HepG2 (cell line): Measurements from ENCODE around the gene DUS1L. TPM values are rescaled to one million over a fixed set of nuclear protein-coding genes. Genes with fewer than 3 reads are reported as not detected.
A peak's percentile ranks its signal among the peaks of the same experiment; 100 is the strongest.

Experiments
- AGO2 ChIP-seq: fragments of 200-400 bp; formaldehyde crosslinking; optimal IDR thresholded peaks from 2 replicates; pipeline ENCODE3; 2017; ENCODE audit warnings: mild to moderate bottlenecking, low read depth, low read length, moderate library complexity
- CBX5 ChIP-seq: sonication (generic); formaldehyde crosslinking; IDR thresholded peaks from 2 replicates; pipeline ENCODE4 v1.4.0; 2020; ENCODE audit warnings: missing genetic modification reagents, borderline replicate concordance
- KLF15 ChIP-seq: sonication (generic); formaldehyde crosslinking; IDR thresholded peaks from 2 replicates; pipeline ENCODE4 v1.8.1; 2023; ENCODE audit warnings: borderline replicate concordance, mild to moderate bottlenecking, inconsistent platforms, missing genetic modification reagents, mixed read lengths
- NPAS2 ChIP-seq: sonication (generic); formaldehyde crosslinking; IDR thresholded peaks from 2 replicates; pipeline ENCODE4 v1.8.0; 2022; ENCODE audit warnings: mild to moderate bottlenecking, missing genetic modification reagents, borderline replicate concordance
- ONECUT2 ChIP-seq: sonication (generic); formaldehyde crosslinking; IDR thresholded peaks from 2 replicates; pipeline ENCODE4 v1.4.0; 2020; ENCODE audit warnings: missing genetic modification reagents
- RBFOX2 ChIP-seq: fragments of 200-400 bp; formaldehyde crosslinking; IDR thresholded peaks from 2 replicates; pipeline ENCODE4 v1.6.1; 2017; ENCODE audit warnings: low read depth, mild to moderate bottlenecking, low read length
- SP4 ChIP-seq: sonication (generic); formaldehyde crosslinking; IDR thresholded peaks from 2 replicates; pipeline ENCODE4 v1.8.1; 2023; ENCODE audit warnings: mild to moderate bottlenecking, missing genetic modification reagents
- ZBTB38 ChIP-seq: sonication (generic); formaldehyde crosslinking; IDR thresholded peaks from 2 replicates; pipeline ENCODE4 v1.5.1; 2020; ENCODE audit warnings: mild to moderate bottlenecking, missing genetic modification reagents
- ZNF251 ChIP-seq: sonication (generic); formaldehyde crosslinking; IDR thresholded peaks from 2 replicates; pipeline ENCODE4 v1.9.0; 2021; ENCODE audit warnings: mild to moderate bottlenecking, missing genetic modification reagents
- polyA plus RNA-seq, 8 experiments: library from polyadenylated mRNA; depleted of rRNA in 3 of 8; stranded (reverse) in 7 of 8; unstranded in 1 of 8; fragments of >200 nt; fragmentation: Illumina TruSeq in 4 of 8; extraction: Trizol in 4 of 8; gene quantifications; 2 replicates each; pipeline versions ENCODE4 v1.2.1 to v1.2.3, GENCODE V29; 2011 to 2016; ENCODE audit warnings: low read depth in 4 of 8, missing spikeins in 1 of 8, mixed read lengths in 1 of 8; ENCODE audit not compliant: insufficient read depth in 1 of 8
- total RNA-seq, 5 experiments: library from RNA; depleted of rRNA; stranded (reverse); fragments of >200 nt; fragmentation: Illumina TruSeq; extraction: Trizol; gene quantifications; 2 replicates each; pipeline ENCODE4 v1.2.3, GENCODE V29; 2016; ENCODE audit warnings: low read depth in 1 of 5
- TF ChIP-seq, protein P1 (sequence below): sonication (generic); formaldehyde crosslinking; IDR thresholded peaks from 2 replicates; pipeline ENCODE4 v1.4.0; 2020; ENCODE audit warnings: missing genetic modification reagents
- TF ChIP-seq, protein P2 (sequence below): sonication (generic); formaldehyde crosslinking; IDR thresholded peaks from 2 replicates; pipeline ENCODE4 v1.4.0; 2020; ENCODE audit warnings: missing genetic modification reagents, borderline replicate concordance

DUS1L gene
- total and polyA plus RNA-seq, 2 of the 13 experiments (the other 11 are each of a cell fraction or from before 2014, with no cell fraction given) = 81.0 to 109 TPM

DNA sequence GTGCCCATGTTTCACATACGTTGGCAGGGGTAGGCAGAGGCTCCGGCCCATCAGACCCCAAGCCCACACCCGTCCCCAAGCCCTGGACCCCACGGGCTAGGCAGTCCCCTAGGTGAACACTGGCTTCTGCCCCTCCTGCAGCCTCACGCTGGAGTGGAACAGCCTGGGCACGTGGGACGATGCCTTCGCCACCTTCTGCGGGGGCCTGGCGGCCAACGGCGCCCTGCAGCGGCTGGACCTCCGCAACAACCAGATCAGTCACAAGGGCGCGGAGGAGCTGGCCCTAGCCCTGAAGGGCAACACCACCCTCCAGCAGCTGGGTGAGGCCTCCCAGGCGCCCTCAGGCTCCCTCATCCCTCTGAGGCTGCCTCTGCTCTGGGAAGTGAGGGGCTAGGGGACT, 40.7 kb downstream of the DUS1L start (continued):
- TF ChIP-seq, protein P1, sequence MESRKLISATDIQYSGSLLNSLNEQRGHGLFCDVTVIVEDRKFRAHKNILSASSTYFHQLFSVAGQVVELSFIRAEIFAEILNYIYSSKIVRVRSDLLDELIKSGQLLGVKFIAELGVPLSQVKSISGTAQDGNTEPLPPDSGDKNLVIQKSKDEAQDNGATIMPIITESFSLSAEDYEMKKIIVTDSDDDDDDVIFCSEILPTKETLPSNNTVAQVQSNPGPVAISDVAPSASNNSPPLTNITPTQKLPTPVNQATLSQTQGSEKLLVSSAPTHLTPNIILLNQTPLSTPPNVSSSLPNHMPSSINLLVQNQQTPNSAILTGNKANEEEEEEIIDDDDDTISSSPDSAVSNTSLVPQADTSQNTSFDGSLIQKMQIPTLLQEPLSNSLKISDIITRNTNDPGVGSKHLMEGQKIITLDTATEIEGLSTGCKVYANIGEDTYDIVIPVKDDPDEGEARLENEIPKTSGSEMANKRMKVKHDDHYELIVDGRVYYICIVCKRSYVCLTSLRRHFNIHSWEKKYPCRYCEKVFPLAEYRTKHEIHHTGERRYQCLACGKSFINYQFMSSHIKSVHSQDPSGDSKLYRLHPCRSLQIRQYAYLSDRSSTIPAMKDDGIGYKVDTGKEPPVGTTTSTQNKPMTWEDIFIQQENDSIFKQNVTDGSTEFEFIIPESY (CRISPR knock-in tag) = peak; percentile 79
- TF ChIP-seq KLF15 (CRISPR knock-in tag) (no peak), CBX5 (no peak), ZBTB38 (CRISPR knock-in tag) (0 out of 2 replicates have a peak, but pooled peaks have one; percentile 31), ONECUT2 (CRISPR knock-in tag) (no peak), RBFOX2 (peak; percentile 24; the same call in 1 of the 2 replicates), AGO2 (peak; percentile 72), NPAS2 (no peak), SP4 (CRISPR knock-in tag) (0 out of 2 replicates have a peak, but pooled peaks have one; percentile 29), ZNF251 (CRISPR knock-in tag) (no peak)
- TF ChIP-seq, protein P2, sequence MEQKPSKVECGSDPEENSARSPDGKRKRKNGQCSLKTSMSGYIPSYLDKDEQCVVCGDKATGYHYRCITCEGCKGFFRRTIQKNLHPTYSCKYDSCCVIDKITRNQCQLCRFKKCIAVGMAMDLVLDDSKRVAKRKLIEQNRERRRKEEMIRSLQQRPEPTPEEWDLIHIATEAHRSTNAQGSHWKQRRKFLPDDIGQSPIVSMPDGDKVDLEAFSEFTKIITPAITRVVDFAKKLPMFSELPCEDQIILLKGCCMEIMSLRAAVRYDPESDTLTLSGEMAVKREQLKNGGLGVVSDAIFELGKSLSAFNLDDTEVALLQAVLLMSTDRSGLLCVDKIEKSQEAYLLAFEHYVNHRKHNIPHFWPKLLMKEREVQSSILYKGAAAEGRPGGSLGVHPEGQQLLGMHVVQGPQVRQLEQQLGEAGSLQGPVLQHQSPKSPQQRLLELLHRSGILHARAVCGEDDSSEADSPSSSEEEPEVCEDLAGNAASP (CRISPR knock-in tag) = no peak
